Natural killer cell treated with Interleukin-12 subunit alpha and Interleukin-12 subunit beta and Interleukin-15 and Interleukin-18, amount 100 ng/mL, for 72 hours (primary cell): ENCODE measurements around the gene IRF8. TPM values are rescaled to one million over a fixed set of nuclear protein-coding genes. Genes with fewer than 3 reads are reported as not detected.

Experiments used
- ATAC-seq, 2 donors: fragments of 150-1000 bp; cut with Tn5 transposase in 1 of 2; sonication (Bioruptor Pico), chemical (Tn5 transposase) in 1 of 2; 2 replicates each; pipeline ENCODE4 v1.10.0; 2021
- DNase-seq: peaks from one replicate; pipeline ENCODE4 v3.0.0; 2022; ENCODE audit warnings: low spot score
- H3K27ac Mint-ChIP-seq, 2 donors: 1 replicate in 1 of 2; 2 replicates in 1 of 2; pipeline ENCODE4 v1.8.0; 2022; ENCODE audit warnings: mixed read lengths in 2 of 2, mild to moderate bottlenecking in 1 of 2, moderate library complexity in 1 of 2
- H3K27me3 Mint-ChIP-seq, 2 donors: 1 replicate in 1 of 2; 2 replicates in 1 of 2; pipeline ENCODE4 v1.8.0; 2022; ENCODE audit warnings: mixed read lengths in 2 of 2
- H3K36me3 Mint-ChIP-seq: one replicate; pipeline ENCODE4 v1.8.0; 2022; ENCODE audit warnings: mixed read lengths
- H3K4me1 Mint-ChIP-seq, 2 donors: 1 replicate in 1 of 2; 2 replicates in 1 of 2; pipeline ENCODE4 v1.8.0; 2022; ENCODE audit warnings: low read depth in 2 of 2, mixed read lengths in 2 of 2, mild to moderate bottlenecking in 1 of 2
- H3K4me3 Mint-ChIP-seq: one replicate; pipeline ENCODE4 v1.8.0; 2022; ENCODE audit warnings: mixed read lengths
- H3K9me3 Mint-ChIP-seq: 2 replicates; pipeline ENCODE4 v1.8.0; 2022; ENCODE audit warnings: mixed read lengths
- total RNA-seq, 2 donors: library from RNA; stranded (reverse); gene quantifications; one replicate each; pipeline ENCODE4 v1.2.3, GENCODE V29; 2022

The IRF8 gene
- total RNA-seq, 2 donors from 2014 or later: 198 to 510 TPM

- no peaks in the 10 kb centered on the region for H3K36me3 Mint-ChIP-seq
- no peaks in the 10 kb centered on the region for H3K27me3 Mint-ChIP-seq
- no peak overlapping the region for H3K4me3 Mint-ChIP-seq
- peak overlapping the region; percentile 56 to 98 for H3K27ac Mint-ChIP-seq
- H3K9me3 Mint-ChIP-seq: no peaks in the 10 kb centered on the region
- DNase-seq: no peak
- ATAC-seq: no peak
- peaks cover 58 to 68% of the 10 kb centered on the region in 2 donors for H3K4me1 Mint-ChIP-seq
Measured at GRCh38 chr16:85891033-85891775, 7.8 kb upstream of the IRF8 start.

GRCh38 chr16:85891776-85892166, 7.2 kb upstream of the IRF8 start:
- H3K36me3 Mint-ChIP-seq: no peaks in the 10 kb centered on the region

GRCh38 chr16:85892760-85893159, 6.2 kb upstream of the IRF8 start:
- Mint-ChIP-seq H3K9me3 (no peaks in the 10 kb centered on the region), H3K4me3 (no peak overlapping the region), H3K4me1 (peaks cover 47 to 63% of the 10 kb centered on the region in 2 donors), H3K36me3 (no peaks in the 10 kb centered on the region), H3K27me3 (no peaks in the 10 kb centered on the region), H3K27ac (peak overlapping the region in 1 of 2 donors; percentile 20)
- DNase-seq (no peak), ATAC-seq (no peak)

More at GRCh38 chr16:85891776-85892166, 7.2 kb upstream of the IRF8 start:
- Mint-ChIP-seq H3K4me1 (peaks cover 57 to 65% of the 10 kb centered on the region in 2 donors), H3K27me3 (no peaks in the 10 kb centered on the region), H3K4me3 (no peak overlapping the region), H3K27ac (peak overlapping the region in 1 of 2 donors; percentile 98), H3K9me3 (no peaks in the 10 kb centered on the region)
- ATAC-seq (no peak), DNase-seq (no peak)

GRCh38 chr16:85894266-85894665, 4.7 kb upstream of the IRF8 start:
- H3K27ac Mint-ChIP-seq: peak overlapping the region in 1 of 2 donors; percentile 65
- DNase-seq: no peak
- H3K4me3 Mint-ChIP-seq: no peak overlapping the region
- H3K27me3 Mint-ChIP-seq: no peaks in the 10 kb centered on the region
- peaks cover 39 to 54% of the 10 kb centered on the region in 2 donors for H3K4me1 Mint-ChIP-seq
- ATAC-seq: no peak
- H3K9me3 Mint-ChIP-seq: no peaks in the 10 kb centered on the region
- H3K36me3 Mint-ChIP-seq: no peaks in the 10 kb centered on the region

DNA sequence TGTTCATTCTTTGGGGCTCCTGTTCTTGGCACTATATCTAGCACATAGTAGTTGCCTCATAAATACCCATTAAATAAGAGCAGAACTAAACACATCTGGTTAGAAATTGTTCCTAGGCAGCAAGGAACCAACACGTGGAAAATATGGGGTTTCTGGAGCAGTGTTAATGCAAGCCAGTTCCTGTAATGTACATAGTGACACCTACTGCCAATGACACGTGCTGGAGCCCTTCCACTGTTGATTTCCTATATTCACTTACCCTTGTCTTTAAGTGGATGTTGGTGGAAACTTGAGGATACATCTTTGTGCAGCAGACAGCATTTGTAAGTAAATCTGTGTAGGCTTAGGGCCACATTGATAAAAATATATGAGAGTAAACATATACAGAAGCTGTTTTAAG, 1.6 kb upstream of the IRF8 start:
- peak; percentile 60 for DNase-seq
- Mint-ChIP-seq H3K9me3 (no peaks in the 10 kb centered on the region), H3K4me1 (peaks cover 44 to 51% of the 10 kb centered on the region in 2 donors), H3K27ac (peak overlapping the region; percentile 62 to 95), H3K4me3 (peak overlapping the region; percentile 52), H3K27me3 (no peaks in the 10 kb centered on the region), H3K36me3 (peaks cover 20% of the 10 kb centered on the region)
- ATAC-seq: no peak

DNA sequence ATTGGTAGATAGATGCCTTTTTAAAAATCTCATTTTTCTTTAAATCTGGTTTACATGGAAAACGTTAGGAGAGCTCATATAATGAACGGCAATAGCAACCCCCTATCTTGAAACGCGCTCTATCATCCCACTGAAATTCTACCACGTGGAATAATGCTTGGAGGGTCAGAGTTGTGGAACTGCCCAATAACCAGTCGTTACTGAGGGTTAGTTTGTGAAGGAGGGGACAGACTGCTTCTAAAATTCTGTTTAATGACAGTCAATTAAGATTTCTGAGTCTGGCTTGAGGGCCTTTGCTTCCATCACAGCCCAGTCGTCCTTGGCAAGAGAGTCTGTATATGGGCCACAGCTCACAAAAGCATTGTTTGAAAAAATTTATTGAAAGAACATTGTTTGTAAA, 482 bp downstream of the IRF8 start:
- Mint-ChIP-seq H3K27me3 (no peaks in the 10 kb centered on the region), H3K27ac (peak overlapping the region; percentile 80 to 81), H3K36me3 (peaks cover 39% of the 10 kb centered on the region), H3K4me3 (peak overlapping the region; percentile 97), H3K9me3 (no peaks in the 10 kb centered on the region), H3K4me1 (peaks cover 58 to 59% of the 10 kb centered on the region in 2 donors)
- DNase-seq (peak; percentile 37), ATAC-seq (no peak)

GRCh38 chr16:85900027-85900792, 1.2 kb downstream of the IRF8 start:
- H3K27me3 Mint-ChIP-seq: no peaks in the 10 kb centered on the region
- ATAC-seq (no peak), DNase-seq (peak; percentile 61)
- no peaks in the 10 kb centered on the region for H3K9me3 Mint-ChIP-seq
- peaks cover 47% of the 10 kb centered on the region for H3K36me3 Mint-ChIP-seq
- H3K27ac Mint-ChIP-seq: peak overlapping the region; percentile 80 to 81
- H3K4me3 Mint-ChIP-seq: peak overlapping the region; percentile 97
- peaks cover 62 to 65% of the 10 kb centered on the region in 2 donors for H3K4me1 Mint-ChIP-seq

DNA sequence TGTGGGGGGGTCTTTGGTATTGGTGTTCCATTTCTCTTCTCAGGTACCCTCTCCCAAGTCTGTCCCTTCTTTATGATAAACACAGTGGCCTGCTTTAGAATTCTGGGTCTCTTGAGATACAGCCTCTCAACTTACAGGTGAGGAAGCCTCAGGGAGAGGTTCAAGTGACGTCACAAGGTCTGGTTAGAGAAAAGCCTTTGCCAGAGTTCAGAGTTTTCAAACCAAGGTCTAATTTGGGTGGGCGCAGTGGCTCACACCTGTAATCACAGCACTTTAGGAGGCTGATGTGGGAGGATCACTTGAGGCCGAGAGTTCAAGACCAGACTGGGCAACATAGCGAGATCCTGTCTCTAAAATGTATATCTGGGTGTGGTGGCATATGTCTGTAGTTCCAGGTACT, 2.1 kb downstream of the IRF8 start:
- Mint-ChIP-seq H3K4me3 (peak overlapping the region; percentile 97), H3K27ac (peak overlapping the region; percentile 80 to 81), H3K9me3 (no peaks in the 10 kb centered on the region), H3K36me3 (peaks cover 54% of the 10 kb centered on the region), H3K4me1 (peaks cover 61 to 65% of the 10 kb centered on the region in 2 donors), H3K27me3 (no peaks in the 10 kb centered on the region)
- peak; percentile 25 for DNase-seq
- no peak for ATAC-seq

- Mint-ChIP-seq H3K27ac (peak overlapping the region; percentile 80 to 81), H3K4me1 (peaks cover 67 to 73% of the 10 kb centered on the region in 2 donors), H3K4me3 (peak overlapping the region; percentile 97), H3K9me3 (no peaks in the 10 kb centered on the region), H3K27me3 (no peaks in the 10 kb centered on the region), H3K36me3 (peaks cover 59% of the 10 kb centered on the region)
- DNase-seq (no peak), ATAC-seq (no peak)
Measured at GRCh38 chr16:85901773-85902365, 2.9 kb downstream of the IRF8 start.

- peak; percentile 74 for DNase-seq
- Mint-ChIP-seq H3K4me1 (peaks cover 65 to 75% of the 10 kb centered on the region in 2 donors), H3K36me3 (peaks cover 59% of the 10 kb centered on the region), H3K9me3 (no peaks in the 10 kb centered on the region), H3K27ac (peak overlapping the region; percentile 80 to 81), H3K4me3 (peak overlapping the region; percentile 97), H3K27me3 (no peaks in the 10 kb centered on the region)
- peak; percentile 43 to 56 for ATAC-seq
Measured at GRCh38 chr16:85902366-85903155, 3.6 kb downstream of the IRF8 start.

GRCh38 chr16:85903559-85903958, 4.6 kb downstream of the IRF8 start:
- H3K4me3 Mint-ChIP-seq: peak overlapping the region; percentile 97
- H3K36me3 Mint-ChIP-seq: peaks cover 66% of the 10 kb centered on the region
- H3K27me3 Mint-ChIP-seq: no peaks in the 10 kb centered on the region
- DNase-seq (no peak), ATAC-seq (no peak)
- peaks cover 66 to 77% of the 10 kb centered on the region in 2 donors for H3K4me1 Mint-ChIP-seq
- peak overlapping the region; percentile 80 to 81 for H3K27ac Mint-ChIP-seq
- H3K9me3 Mint-ChIP-seq: no peaks in the 10 kb centered on the region

DNA sequence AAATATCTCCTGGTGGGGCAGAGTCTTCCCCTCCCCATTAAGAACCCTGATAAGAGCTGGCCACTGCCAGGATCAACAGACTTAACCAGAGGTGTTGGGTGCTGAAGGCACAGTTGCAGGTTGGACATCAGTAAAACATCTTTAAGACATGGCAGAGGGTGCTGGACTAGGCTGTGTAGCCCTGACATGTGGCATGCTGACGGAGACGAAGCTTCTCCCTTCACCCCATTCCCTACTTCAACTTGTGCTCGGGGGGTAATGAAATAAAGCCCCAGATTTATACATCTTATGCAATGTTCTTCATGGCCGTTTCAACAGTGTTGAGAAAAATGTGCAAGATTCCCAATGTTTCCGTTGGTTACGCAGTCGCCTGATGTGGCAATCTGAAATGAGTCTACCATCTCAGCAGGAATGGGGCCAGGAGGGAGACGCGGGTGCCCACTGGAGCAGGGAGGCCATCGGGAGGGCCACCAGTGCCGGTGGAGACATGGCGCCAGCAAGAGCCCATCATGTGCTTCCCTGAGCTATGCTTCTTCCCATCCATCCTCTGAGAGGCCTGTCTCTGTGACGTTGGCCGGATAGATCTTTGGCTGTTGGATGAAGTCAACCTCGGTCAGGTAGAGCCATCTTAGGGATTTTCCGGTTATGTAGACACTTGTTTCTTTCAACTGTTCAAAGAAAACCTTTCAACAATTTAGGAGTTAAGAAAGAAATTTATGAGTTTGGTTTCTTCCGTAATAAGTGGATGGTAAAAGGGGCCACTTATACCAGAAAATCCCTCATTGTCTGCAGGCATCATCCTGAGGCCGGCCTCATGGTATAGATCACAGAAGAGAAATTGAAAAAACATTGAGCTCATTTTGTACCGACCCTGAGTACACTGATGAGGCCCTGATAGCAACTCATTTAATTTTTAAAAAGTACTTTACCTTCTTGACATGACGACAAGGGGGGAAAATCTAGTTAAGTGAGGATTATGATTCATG, 6.4 kb downstream of the IRF8 start:
- H3K9me3 Mint-ChIP-seq: no peaks in the 10 kb centered on the region
- ATAC-seq (no peak), DNase-seq (no peak)
- peaks cover 70% of the 10 kb centered on the region for H3K36me3 Mint-ChIP-seq
- peak overlapping the region; percentile 35 to 80 for H3K27ac Mint-ChIP-seq
- peak overlapping the region; percentile 97 for H3K4me3 Mint-ChIP-seq
- peaks cover 74 to 81% of the 10 kb centered on the region in 2 donors for H3K4me1 Mint-ChIP-seq
- H3K27me3 Mint-ChIP-seq: no peaks in the 10 kb centered on the region
